ENCODE results near the gene NRXN2. TPM values are rescaled to one million over a fixed set of nuclear protein-coding genes. Genes with fewer than 3 reads are reported as not detected.

The NRXN2 gene
- total and polyA plus RNA-seq, 2 donors (not counting 3 experiments of a cell fraction or from before 2014, with no cell fraction given) = not detected

DNA sequence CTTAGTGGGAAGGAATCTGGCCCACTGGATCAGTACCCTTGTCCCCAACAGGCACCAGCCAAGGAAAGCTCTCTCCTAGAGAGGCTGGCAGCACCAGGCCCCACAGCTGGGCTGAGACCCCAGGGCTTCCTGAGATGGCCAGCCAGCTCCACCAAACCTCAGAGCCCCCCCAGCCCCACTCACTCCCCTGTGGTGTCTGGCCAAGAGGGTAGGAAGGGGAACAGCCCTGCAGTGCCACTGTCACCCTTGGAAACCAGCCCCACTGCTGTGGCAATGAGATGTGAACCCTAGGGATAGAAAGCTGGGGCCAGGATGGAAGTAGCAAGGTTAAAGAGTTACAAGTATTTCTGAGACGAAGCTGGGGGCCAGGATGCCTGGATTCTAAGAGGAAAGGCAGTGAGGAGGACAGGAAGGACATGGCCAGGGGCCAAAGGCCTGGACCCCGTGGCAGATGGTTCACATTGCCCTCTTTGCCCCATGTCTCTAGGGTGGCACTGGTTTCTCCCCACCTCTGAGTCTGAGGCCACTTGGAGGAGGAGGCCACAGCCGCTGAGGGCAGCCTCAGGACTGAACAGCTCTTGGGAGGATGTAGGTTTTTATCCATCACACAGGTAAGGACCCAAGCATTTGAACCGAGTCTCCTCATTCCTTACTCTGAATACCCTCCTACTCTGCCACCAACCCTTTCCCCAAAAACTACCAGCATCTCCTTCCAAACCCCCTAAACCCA lies 28.8 kb downstream of the NRXN2 start:
- DNase-seq (ENCODE audit: low read depth, low spot score) (no peak), FAIRE-seq (no peak)
- peaks cover 17 to 34% of the 10 kb centered on the region in 2 experiments for H3K27me3 ChIP-seq (ENCODE audit: control insufficient read depth in 2 of 2, insufficient read depth in 2 of 2, low read length in 2 of 2)
- H3K9me3 ChIP-seq (replicated peaks; ENCODE audit: control insufficient read depth, insufficient read depth, low read length) = no peaks in the 10 kb centered on the region
- H3K4me2 ChIP-seq (ENCODE audit: insufficient read depth, low read length) = no peak overlapping the region
- dilution Hi-C loops (cut with MboI; ENCODE audit: extremely low pct_ligation_motif_present, low sequenced_read_pairs) = no loop called here
- no peak overlapping the region for H3K27ac ChIP-seq (ENCODE audit: insufficient read depth, low read depth, low read length)
- no TSS peak for BruUV-seq (replicated peaks)
- ChIA-PET POLR2A (interaction anchor here (0.8 kb wide), 1 partner anchor 11 kb away, joined by 3 read pairs; no protein-coding TSS in a partner anchor), CTCF (interaction anchor here (1.5 kb wide), 1 partner anchor 10 kb away, joined by 7 read pairs; no protein-coding TSS in a partner anchor)
- no peak overlapping the region for H3K4me3 ChIP-seq (replicated peaks in 1 of 3; ENCODE audit: insufficient read depth in 1 of 3, low read depth in 1 of 3, low read length in 3 of 3)
- no peak overlapping the region for H3K9ac ChIP-seq (replicated peaks; ENCODE audit: extremely low read depth, insufficient read depth, low read length)
- no peaks in the 10 kb centered on the region for H3K36me3 ChIP-seq (ENCODE audit: control insufficient read depth in 2 of 2, extremely low read depth in 1 of 2, insufficient read depth in 2 of 2, low read length in 2 of 2)
- no peak overlapping the region for H2AFZ ChIP-seq (ENCODE audit: low read depth, low read length)
- no peaks in the 10 kb centered on the region for H4K20me1 ChIP-seq (replicated peaks; ENCODE audit: control insufficient read depth, extremely low read depth, insufficient read depth, low read length)
- intact Hi-C loops (cut with micrococcal nuclease) = no loop called here
- TF ChIP-seq EZH2 (IDR thresholded peaks at IDR 0.05; ENCODE audit: borderline replicate concordance, low read depth, low read length, severe bottlenecking) (no peak), FOS (IDR thresholded peaks at IDR 0.05; ENCODE audit: borderline replicate concordance, insufficient read depth, low read length) (no peak), GATA2 (IDR thresholded peaks at IDR 0.05; ENCODE audit: insufficient read depth, insufficient read length, low read depth, low read length) (no peak), POLR2AphosphoS5 (IDR thresholded peaks at IDR 0.05; ENCODE audit: insufficient read depth, low read depth, low read length) (no peak), POLR2A (IDR thresholded peaks at IDR 0.05; ENCODE audit: low read depth, low read length) (no peak), MYC (IDR thresholded peaks at IDR 0.05; ENCODE audit: low read depth, low read length) (no peak), JUN (IDR thresholded peaks at IDR 0.05; ENCODE audit: borderline replicate concordance, insufficient read depth, insufficient read length, low read depth) (no peak)
- TF ChIP-seq, protein P1, sequence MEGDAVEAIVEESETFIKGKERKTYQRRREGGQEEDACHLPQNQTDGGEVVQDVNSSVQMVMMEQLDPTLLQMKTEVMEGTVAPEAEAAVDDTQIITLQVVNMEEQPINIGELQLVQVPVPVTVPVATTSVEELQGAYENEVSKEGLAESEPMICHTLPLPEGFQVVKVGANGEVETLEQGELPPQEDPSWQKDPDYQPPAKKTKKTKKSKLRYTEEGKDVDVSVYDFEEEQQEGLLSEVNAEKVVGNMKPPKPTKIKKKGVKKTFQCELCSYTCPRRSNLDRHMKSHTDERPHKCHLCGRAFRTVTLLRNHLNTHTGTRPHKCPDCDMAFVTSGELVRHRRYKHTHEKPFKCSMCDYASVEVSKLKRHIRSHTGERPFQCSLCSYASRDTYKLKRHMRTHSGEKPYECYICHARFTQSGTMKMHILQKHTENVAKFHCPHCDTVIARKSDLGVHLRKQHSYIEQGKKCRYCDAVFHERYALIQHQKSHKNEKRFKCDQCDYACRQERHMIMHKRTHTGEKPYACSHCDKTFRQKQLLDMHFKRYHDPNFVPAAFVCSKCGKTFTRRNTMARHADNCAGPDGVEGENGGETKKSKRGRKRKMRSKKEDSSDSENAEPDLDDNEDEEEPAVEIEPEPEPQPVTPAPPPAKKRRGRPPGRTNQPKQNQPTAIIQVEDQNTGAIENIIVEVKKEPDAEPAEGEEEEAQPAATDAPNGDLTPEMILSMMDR (IDR thresholded peaks at IDR 0.05; ENCODE audit: extremely low read depth in 1 of 2, insufficient read depth in 1 of 2, low read depth in 1 of 2, low read length in 2 of 2) = no peak
- TF ChIP-seq, protein P2, sequence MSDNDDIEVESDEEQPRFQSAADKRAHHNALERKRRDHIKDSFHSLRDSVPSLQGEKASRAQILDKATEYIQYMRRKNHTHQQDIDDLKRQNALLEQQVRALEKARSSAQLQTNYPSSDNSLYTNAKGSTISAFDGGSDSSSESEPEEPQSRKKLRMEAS (IDR thresholded peaks at IDR 0.05; ENCODE audit: insufficient read depth, insufficient read length) = no peak
- no peaks in the 10 kb centered on the region for H3K9me1 ChIP-seq (replicated peaks; ENCODE audit: control insufficient read depth, extremely low read depth, insufficient read depth, low read length)
- H3K4me1 ChIP-seq (ENCODE audit: control insufficient read depth, extremely low read depth, insufficient read depth, low read length) = no peaks in the 10 kb centered on the region
- H3K79me2 ChIP-seq (ENCODE audit: control insufficient read depth, insufficient read depth, low read length) = no peaks in the 10 kb centered on the region

Data from endothelial cell of umbilical vein (primary cell).